Duodenal mucosa (tissue), 2 donors: ENCODE data around the gene CRYZ.
"Not testable (repeated sequence)": the region's sequence is repeated elsewhere in the genome, so short reads cannot be mapped to it uniquely, and the experiment has no call there.

ENCODE experiments used
- H3K27ac ChIP-seq: one replicate; pipeline ENCODE4 v1.7.0; 2013; ENCODE audit warnings: low read depth, low read length
- H3K27me3 ChIP-seq, 2 donors: one replicate each; pipeline ENCODE4 v1.7.0; 2013; ENCODE audit warnings: low read length in 2 of 2, control low read depth in 1 of 2; ENCODE audit not compliant: insufficient read depth in 2 of 2, control insufficient read depth in 1 of 2
- H3K36me3 ChIP-seq, 2 donors: one replicate each; pipeline ENCODE4 v1.7.0; 2013; ENCODE audit warnings: low read length in 2 of 2, control low read depth in 1 of 2; ENCODE audit not compliant: insufficient read depth in 2 of 2, control insufficient read depth in 1 of 2
- H3K4me1 ChIP-seq, 2 donors: one replicate each; pipeline ENCODE4 v1.7.0; 2013; ENCODE audit warnings: low read length in 2 of 2, control low read depth in 1 of 2; ENCODE audit not compliant: insufficient read depth in 2 of 2, control insufficient read depth in 1 of 2
- H3K4me3 ChIP-seq, 2 donors: one replicate each; pipeline ENCODE4 v1.7.0; 2013; ENCODE audit warnings: low read length in 2 of 2, low read depth in 1 of 2
- H3K9ac ChIP-seq, 2 donors: one replicate each; pipeline ENCODE4 v1.7.0; 2013; ENCODE audit warnings: low read length in 2 of 2, low read depth in 1 of 2
- H3K9me3 ChIP-seq, 2 donors: one replicate each; pipeline ENCODE4 v1.7.0; 2013; ENCODE audit warnings: low read length in 2 of 2, control low read depth in 1 of 2; ENCODE audit not compliant: control insufficient read depth in 1 of 2

Gene CRYZ

DNA sequence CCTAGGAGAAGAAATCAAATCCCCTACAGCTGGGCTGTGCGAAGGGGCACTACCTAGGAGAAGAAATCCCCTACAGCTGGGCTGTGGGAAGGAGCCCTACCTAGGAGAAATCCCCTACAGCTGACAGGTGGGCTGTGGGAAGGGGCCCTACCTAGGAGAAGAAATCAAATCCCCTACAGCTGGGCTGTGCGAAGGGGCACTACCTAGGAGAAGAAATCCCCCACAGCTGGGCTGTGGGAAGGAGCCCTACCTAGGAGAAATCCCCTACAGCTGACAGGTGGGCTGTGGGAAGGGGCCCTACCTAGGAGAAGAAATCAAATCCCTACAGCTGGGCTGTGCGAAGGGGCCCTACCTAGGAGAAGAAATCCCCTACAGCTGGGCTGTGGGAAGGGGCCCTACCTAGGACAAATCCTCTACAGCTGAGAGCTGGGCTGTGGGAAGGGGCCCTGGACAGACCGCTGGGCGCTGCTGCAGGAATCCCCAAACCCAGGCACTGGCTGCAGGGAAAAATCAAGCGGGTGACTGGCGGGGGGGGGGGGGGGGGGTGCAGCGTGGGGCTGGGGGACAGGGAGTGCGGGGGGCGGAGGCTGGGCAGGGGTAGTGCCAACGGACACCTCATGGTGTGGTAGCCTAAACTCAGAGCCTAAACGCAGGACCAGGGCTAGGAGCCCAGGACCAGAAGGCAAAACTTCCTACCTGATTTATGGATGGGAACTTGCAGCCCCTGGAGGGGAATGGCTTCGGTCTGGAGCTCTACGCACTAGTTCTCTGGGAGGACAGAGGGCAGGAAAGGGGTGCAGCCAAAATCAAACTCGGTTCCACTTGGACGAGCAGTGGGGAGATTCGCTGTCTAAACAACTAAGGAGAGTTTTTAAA is 541 bp downstream of the CRYZ start:
- H3K27me3 ChIP-seq, H3K9me3 ChIP-seq, H3K36me3 ChIP-seq: not testable (repeated sequence)
- Histone ChIP-seq H3K4me3 (peak overlapping the region; percentile 94), H3K4me1 (peaks cover 8 to 22% of the 10 kb centered on the region in 2 donors), H3K9ac (peak overlapping the region; percentile 67 to 90), H3K27ac (peak overlapping the region; percentile 86)

DNA sequence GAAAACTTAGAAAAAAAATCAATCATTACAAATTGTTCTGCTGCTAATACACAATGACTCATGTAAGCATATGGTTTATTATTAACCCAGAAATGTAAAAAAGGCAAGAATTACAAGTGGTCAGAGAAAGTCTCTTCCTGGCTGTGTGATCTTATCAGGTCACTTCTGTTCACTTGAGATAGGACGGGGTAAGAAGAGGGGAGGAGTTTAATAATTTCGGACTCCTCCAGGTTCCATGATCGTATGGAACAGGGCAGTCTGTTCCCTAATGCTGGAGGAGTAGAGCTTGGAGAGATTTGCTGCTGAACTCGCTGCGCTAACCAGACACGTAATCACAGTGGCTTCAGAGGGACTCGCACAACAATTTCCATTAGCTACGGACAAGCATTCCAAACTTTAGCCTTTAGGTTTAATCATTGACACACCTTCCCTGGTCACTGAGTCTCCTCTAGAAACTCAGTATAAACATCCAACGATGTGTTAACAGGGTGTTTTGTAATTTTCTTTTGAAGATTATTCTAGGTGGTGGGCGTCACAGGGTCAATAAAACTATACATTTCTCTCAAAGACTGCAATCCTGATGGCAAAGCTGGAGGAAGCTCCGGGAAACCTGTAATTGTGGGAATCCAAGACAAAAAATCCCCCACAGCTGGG is 1.3 kb downstream of the CRYZ start:
- H3K27me3 ChIP-seq = no peaks in the 10 kb centered on the region
- H3K9me3 ChIP-seq = peaks cover 0 to 1% of the 10 kb centered on the region in 2 donors
- peak overlapping the region; percentile 36 to 41 for H3K9ac ChIP-seq
- H3K36me3 ChIP-seq = no peaks in the 10 kb centered on the region
- H3K4me1 ChIP-seq = peaks cover 8 to 22% of the 10 kb centered on the region in 2 donors
- H3K4me3 ChIP-seq = peak overlapping the region; percentile 66 to 94
- H3K27ac ChIP-seq = peak overlapping the region; percentile 40

DNA sequence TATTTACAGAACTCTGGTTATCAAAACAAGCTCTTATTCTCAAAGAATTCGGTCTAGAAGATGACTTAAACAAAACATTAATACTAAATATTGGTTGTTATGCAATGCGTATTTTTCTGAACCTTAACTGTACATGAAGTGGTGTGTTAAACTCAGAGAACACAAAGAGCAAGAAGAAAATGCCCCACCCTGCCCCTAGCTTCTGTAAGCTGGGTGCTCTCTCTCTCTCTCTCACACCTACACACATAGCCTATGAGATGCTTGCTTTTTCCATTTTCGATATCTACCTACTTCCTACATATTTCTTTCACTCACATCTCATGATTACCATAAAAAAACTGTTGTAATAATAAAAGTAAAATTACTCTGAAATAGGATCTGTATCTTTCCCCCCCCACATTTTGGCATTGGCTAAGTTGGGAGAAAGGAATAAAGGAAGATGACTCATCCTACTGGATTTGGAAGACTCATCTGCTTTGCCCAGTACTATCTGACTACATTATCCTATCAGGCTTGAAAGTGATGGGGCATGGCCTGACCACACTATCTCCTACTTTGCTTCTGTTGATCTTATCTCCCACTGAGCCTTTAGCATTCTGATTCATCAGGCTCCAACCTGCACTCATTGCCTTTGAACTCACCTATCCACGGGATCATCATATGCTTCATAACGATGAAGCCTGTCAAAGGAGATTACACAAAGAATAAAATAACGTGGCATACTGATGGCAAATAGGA is 2.9 kb downstream of the CRYZ start:
- H3K4me1 ChIP-seq = peaks cover 8 to 22% of the 10 kb centered on the region in 2 donors
- H3K36me3 ChIP-seq = no peaks in the 10 kb centered on the region
- H3K9ac ChIP-seq = no peak overlapping the region
- no peak overlapping the region for H3K4me3 ChIP-seq
- H3K27ac ChIP-seq = no peak overlapping the region
- no peaks in the 10 kb centered on the region for H3K27me3 ChIP-seq
- peaks cover 4 to 12% of the 10 kb centered on the region in 2 donors for H3K9me3 ChIP-seq

DNA sequence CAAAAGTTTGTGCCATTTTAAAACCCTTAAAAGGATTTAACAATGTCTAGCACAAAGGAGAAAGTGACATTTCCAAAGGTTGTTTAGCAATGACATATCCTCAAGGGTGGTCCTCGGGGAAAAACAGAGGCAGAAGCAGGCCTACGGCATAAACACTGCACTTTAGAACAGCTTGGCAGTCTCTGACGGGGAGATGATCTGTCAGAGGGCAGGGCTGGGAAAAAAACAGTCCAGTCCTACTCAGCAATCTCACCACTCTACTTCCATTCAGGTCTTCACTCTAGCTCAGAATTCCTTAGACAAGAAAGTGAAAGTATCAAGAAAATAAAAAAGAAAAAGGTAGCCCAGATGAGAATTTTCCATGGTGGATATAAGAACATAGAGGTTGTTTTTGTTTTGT is 4.1 kb downstream of the CRYZ start:
- Histone ChIP-seq H3K9ac (no peak overlapping the region), H3K4me3 (no peak overlapping the region), H3K36me3 (no peaks in the 10 kb centered on the region), H3K27me3 (no peaks in the 10 kb centered on the region), H3K27ac (no peak overlapping the region), H3K4me1 (peaks cover under 1 to 13% of the 10 kb centered on the region in 2 donors), H3K9me3 (peaks cover 4 to 12% of the 10 kb centered on the region in 2 donors)

DNA sequence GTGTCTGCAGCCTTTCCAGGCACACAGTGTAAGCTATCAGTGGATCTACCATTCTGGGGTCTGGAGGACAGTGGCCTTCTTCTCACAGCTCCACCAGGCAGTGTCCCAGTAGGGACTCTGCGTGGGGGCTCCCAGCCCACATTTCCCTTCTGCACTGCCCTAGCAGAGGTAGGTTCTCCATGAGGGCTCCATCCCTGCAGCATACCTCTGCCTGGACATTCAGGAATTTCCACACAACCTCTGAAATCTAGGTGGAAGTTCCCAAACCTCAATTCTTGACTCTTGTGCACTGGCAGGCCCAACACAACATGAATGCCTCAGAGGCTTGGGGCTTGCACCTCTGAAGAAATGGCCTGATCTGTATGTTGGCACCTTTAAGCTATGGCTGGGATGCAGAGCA is 6.8 kb downstream of the CRYZ start:
- no peak overlapping the region for H3K4me3 ChIP-seq
- H3K27ac ChIP-seq = no peak overlapping the region
- peaks cover 0 to 4% of the 10 kb centered on the region in 2 donors for H3K4me1 ChIP-seq
- peaks cover 4 to 12% of the 10 kb centered on the region in 2 donors for H3K9me3 ChIP-seq
- peaks cover 6 to 22% of the 10 kb centered on the region in 2 donors for H3K36me3 ChIP-seq
- H3K27me3 ChIP-seq = no peaks in the 10 kb centered on the region
- no peak overlapping the region for H3K9ac ChIP-seq

DNA sequence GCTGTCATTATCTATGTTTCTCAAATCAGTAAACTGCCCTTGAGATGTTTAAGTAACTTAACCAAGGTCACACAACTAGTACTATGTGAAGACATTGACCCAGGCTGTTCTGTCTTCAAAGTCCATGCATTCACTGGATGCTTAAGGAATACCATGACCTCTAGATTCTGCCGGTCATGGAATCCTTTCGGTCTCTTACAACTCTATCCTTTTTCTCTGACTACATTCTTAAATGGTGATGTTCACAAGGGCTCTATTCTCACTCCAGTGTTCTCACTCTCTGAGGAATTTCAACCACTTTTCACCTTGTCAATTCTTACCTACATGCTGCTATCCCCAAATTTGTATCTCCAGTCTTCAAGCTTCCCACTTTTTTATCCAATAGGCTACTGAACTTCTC is 15.2 kb downstream of the CRYZ start:
- H3K27ac ChIP-seq = no peak overlapping the region
- H3K9ac ChIP-seq = no peak overlapping the region
- no peaks in the 10 kb centered on the region for H3K4me1 ChIP-seq
- no peaks in the 10 kb centered on the region for H3K27me3 ChIP-seq
- no peaks in the 10 kb centered on the region for H3K9me3 ChIP-seq
- peaks cover 21 to 55% of the 10 kb centered on the region in 2 donors for H3K36me3 ChIP-seq
- H3K4me3 ChIP-seq = no peak overlapping the region

DNA sequence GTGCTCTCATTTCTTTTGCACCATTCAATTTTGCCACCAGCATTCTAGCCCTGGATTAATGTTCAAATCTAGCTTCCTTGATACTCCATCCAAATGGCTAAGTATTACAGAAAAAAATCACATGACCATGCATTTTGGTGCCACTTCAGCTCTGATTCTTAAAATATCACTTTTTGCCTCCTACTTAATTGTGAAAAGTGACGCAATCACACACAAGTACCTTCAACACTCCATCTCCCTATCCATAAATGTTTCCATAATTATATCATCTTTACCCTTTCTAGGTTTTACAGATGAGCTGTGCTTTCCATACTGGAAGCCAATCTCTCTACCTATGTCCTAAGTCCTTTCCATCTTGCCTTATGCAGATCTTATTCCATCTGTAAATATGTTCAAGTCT is 16.0 kb downstream of the CRYZ start:
- H3K27me3 ChIP-seq = no peaks in the 10 kb centered on the region
- H3K4me1 ChIP-seq = no peaks in the 10 kb centered on the region
- H3K9ac ChIP-seq = no peak overlapping the region
- no peaks in the 10 kb centered on the region for H3K9me3 ChIP-seq
- no peak overlapping the region for H3K4me3 ChIP-seq
- no peak overlapping the region for H3K27ac ChIP-seq
- H3K36me3 ChIP-seq = peaks cover 21 to 56% of the 10 kb centered on the region in 2 donors

DNA sequence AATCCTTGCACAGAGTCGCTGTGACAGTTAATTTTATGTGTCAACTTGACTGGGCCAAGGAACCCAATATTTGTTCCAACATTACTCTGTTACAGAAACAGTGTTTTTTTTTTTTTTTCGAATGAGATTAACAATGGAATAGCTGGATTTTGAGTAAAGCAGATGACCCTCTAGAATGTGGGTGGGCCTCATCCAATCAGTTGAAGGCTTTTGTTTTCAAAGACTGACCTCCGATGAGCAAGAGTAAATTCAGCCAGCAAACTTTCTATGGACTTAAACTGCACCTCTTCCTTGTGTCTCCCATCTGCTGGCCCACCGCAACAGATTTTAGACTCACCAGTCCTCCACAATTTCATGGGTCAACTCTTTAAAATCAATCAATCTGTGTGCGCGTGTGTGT is 17.0 kb downstream of the CRYZ start:
- Histone ChIP-seq H3K4me3 (no peak overlapping the region), H3K27me3 (no peaks in the 10 kb centered on the region), H3K4me1 (no peaks in the 10 kb centered on the region), H3K9ac (no peak overlapping the region), H3K36me3 (peaks cover 25 to 56% of the 10 kb centered on the region in 2 donors), H3K27ac (no peak overlapping the region), H3K9me3 (no peaks in the 10 kb centered on the region)

DNA sequence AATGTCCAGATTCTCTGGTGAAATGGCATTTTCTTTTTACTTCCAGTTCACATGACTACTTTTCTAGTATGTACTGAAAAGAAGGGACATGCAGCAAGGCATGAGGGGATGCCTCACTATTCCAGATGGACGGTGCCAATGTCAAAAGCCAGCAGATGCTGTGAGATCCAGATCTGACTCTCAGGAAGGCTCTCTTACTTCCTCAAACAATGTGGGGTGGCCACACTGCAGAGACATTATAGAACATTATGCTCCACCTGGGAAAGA is 17.7 kb downstream of the CRYZ start:
- no peak overlapping the region for H3K27ac ChIP-seq
- H3K9me3 ChIP-seq = no peaks in the 10 kb centered on the region
- peaks cover 23 to 51% of the 10 kb centered on the region in 2 donors for H3K36me3 ChIP-seq
- no peaks in the 10 kb centered on the region for H3K27me3 ChIP-seq
- H3K4me1 ChIP-seq = no peaks in the 10 kb centered on the region
- no peak overlapping the region for H3K4me3 ChIP-seq
- no peak overlapping the region for H3K9ac ChIP-seq
